ENCODE data around the gene KYNU.
"Not testable (repeated sequence)": the region's sequence is repeated elsewhere in the genome, so short reads cannot be mapped to it uniquely, and the experiment has no call there.

KYNU gene

DNA sequence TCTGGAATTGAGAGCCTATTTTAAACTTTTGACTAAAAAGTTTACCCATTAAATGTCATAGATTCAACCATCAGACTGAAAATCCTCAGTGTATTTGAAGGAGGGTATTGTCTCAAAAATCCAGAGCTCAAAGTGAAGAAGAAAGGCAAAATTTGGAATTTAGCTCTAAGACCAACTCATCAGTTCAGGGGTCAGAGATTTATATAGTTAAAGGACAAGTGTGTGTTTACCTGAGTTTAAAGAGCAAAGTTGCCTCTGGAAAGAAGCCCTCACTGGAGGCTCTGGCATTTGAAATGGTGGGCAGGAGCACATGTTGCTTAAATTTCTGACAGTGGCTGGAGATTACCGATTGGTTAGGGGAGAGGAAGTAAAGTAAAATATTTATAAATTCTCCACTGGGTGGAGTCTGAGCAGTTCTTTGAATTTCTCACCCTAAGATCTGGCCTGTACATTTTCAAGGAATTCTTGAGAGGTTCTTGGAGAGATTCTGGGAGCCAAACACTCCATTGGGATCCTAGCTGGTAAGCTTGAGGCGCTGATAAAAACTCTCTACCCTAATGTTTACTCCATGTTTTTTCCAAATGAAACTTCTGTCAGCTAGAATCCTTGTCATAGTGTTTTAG is at the start of gene KYNU:
KYNU (plus strand) TSS at position 449 of the 623 bp plus-strand sequence. CDS start 7,704 bp downstream, outside the sequence.
- DNase-seq, result no peak

DNA sequence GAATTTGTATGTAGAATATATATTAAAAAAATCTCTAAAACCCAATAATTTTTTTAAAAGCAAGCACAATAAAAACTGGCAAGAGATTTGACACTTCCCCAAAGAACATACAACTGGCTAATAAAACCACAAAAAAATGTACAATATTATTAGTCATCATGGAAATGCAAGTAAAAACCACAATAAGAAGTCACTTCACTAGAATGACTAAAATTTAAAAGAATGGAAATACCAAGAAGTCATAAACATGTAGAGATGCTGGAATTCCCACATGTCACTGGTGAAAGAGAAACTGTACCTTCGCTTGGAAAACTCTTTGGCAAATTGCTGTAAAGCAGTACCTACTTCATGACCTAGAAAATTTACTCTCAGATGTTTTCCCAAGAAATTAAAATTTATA is 43.4 kb upstream of the KYNU start:
- DNase-seq, result no peak

DNA sequence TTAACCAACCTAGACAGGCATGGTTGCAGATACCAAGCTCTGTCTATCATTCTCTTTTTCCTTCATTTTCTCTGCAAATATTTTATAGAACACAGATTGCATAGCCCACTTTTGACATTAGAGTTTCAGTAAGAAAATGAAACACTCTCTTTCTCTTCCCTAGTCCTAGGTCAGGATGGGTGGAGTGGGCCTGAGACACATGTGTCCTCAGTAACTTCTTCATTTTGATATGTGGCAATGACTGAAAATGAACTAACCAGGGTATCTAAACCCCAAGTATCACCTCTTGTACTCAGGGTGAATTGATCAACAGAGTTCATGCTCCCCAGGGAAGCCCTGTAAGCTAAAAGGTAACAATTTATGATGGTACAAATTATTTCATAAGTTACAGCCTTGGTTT is 37.0 kb upstream of the KYNU start:
- no peak for DNase-seq

DNA sequence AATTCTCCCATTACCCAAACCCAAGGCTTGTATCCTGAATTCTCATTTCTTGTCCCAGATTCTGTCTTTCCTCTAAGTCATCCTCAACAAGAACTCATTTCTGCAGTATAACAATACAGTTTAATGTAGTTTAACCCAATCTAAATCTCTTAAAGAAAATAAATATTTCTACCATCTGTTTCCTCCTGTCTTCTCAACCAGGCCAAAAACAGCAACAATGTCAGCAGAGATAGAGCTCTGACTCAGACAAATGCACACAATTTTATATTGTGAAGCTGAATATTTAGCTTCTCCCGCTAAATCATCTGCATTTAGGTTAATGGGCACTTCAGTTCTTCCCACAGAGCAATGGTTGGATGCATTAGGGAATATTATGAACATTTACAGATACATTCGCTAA is 35.7 kb upstream of the KYNU start:
- DNase-seq, result no peak

DNA sequence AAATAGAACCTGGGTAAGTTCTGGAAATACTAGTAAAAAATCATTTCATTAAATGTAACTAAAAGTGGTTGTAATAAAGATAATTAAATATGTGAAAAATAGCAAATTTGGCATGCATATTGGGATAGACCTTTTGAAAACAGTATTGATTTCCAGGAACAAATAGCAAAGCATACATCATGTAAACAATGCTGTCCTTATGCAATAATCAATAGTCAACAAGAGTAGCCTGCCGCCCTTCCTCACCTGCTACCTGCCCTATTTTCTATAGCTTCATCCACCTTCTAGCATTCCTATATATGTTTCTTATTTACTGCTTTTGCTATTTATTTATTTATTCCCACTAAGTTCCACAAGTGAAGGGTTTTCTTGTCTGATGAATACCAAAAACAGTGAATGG is 35.1 kb upstream of the KYNU start:
- no peak for DNase-seq

DNA sequence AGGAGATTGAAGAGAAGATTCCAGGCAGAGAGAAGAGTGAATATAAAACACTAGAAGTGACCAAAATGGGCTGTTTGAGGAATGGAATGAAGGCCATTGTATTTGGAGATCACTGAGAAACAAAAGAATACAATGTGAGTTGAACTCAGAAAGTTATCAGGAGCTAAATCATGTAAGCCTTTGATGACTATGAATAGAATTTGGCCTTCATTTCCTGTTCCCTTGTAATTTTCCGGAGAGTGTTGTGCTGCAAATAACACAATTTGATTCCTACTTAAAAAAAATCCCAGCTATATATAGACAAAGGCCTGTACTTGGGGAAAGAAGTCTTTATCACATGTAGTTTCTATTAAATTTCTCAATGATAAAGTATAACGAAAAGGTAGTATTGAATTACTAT is 33.7 kb upstream of the KYNU start:
- DNase-seq, result no peak

DNA sequence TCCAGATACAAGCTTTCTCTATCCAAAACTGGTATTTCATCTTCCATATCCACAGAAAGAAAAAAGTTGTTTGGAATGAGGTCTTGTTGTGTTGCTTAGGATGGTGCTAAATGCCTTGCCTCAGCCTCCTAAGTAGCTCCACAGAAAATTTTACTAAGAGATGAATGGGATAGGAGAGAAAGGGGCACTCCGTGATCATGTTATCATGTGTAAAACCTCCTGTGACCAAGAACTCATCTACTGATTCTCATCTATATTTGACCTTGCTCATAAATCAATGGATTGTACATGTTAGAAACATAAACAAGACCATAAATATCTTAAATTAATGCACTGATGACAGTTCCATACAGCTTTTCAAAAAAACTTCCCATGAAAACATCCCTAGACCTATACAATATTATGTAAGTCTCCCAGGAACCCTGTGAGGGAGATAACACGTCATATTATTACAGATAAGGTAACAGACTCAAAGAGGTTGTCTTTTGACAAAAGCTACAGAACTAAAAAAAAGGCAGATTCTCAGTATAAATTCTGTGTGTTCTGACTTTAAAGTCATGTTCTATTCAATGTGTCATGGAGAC is 29.3 kb upstream of the KYNU start:
- DNase-seq, result no peak

DNA sequence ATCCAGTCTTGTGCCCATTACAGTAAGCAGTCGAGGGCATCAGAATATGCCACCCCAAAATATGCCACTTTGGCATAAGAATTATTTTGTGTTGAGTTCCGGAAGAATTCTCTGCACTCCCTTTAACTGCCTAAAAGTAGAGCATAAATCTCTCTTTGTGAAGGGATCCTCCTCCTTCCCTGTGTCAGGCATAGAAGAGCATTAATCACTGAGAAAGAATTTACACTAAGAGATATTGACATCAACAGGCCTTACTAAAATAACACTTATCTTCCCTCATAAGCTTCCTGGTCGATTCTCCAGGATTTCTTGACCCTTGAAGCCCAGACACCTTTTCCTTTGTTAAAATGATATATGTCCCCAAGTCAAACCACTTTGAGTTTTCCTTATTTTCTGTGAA is 27.6 kb upstream of the KYNU start:
- no peak for DNase-seq

DNA sequence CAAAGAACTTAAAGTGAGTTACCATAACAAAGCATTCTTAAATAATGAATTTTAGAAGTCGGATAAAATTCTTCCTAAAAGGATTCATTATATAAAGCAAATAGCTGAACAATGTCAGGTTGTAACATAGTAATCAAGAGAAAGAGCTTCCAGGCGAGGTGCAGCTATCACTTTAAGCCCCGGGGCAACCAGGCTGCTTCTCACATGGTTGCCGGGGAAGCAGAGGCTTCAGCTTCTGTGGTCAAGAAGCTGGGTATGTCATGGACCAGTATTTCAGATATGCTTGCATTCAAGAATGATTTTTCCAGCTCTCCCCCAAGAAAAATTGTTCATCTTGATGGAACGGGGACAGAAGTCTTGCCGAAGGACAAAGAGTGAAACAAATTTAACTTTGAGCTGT is 23.6 kb upstream of the KYNU start:
- DNase-seq, result no peak

DNA sequence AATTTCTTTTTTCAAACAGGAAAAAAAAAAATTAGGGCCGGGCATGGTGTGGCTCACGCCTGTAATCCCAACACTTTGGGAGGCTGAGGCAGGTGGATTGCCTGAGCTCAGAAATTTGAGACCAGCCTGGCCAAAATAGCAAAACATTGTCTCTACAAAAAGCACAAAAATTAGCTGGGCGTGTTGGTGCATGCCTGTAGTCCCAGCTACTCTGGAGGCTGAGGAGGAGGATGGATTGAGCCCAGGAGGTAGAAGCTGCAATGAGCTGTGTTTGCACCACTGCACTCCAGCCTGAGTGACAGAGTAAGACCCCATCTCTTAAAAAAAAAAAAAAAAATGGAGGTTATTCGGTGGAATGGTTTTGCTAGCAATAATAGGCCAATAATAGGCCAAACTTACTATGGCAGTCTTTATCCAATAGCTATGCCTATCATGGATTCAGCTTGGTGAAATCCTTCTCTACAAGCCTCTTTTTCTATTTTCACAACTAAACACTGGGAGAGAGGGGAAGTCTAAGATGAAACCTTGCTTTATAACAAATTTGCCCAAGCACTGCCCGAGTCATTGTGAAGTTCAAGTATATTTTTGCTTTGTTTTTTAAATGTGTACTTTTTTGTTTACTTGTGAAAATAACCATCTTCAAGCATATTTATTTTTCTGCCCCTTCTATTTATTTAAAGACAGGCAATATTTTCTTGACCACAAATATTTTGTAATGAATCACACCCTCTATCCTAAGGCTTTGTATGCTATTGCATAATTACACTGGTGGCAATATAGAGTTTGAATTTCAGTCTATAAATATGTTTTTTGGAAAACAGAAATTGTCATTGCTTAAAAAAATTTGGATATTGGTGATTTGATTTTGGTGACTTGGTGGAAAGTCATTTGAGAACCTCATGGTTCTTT is 20.0 kb upstream of the KYNU start:
- no peak for DNase-seq

DNA sequence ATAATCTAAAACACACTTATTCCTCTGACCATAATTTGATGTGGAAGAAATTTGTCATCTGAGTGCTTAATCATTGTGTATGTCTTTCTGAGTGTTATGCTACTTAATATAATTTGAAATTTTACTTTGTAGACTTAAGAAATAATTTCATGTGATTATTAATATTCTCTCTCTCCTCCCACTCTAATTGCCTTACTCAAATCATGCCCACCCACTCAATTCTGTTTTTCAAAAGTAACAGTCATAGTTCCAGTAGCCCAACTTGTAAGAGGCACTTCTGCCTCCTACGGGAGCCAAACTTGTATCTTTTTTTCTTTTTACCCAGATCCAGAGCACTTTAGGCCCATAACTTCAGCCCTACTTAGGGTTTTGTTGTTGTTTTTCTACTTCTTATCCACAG is 18.5 kb upstream of the KYNU start:
- DNase-seq, result no peak

DNA sequence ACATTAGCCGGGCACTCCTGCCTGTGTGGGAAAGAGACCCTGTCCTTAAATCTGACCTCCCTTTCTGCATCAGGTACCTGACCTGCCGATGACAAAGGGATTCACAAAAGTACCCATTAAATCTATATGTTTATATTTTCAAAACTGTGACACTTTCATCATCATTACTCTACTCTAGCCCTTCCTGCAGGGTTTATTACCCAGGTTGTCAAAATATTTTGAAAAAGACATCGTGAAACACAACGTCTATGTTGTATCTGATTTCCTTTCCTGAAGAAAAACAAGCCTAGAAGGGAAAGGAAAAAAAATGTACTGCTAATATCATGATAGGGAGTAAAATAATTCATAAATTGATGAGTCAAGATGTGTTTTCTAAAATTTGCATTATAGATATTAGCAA is 15.2 kb upstream of the KYNU start:
- DNase-seq, result no peak

DNA sequence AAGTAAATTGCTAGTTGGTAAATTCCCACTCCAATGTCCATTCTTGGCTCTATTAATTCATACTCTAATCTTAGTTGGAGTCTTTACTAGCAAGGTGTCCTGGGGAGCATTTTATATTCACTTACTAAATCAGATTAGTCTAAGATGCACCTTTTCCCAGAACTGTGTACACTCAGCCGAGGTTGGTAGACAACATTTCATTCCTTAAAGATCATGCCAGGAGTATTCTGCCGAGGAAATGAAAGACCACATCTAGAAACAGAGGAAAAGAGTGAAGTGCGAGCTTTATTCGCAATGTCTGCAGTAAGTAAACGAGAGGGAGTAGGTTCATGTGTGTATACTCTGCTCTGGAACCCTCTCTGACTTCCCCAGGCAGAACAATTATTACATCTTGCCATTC is 14.6 kb upstream of the KYNU start:
- DNase-seq, result no peak

DNA sequence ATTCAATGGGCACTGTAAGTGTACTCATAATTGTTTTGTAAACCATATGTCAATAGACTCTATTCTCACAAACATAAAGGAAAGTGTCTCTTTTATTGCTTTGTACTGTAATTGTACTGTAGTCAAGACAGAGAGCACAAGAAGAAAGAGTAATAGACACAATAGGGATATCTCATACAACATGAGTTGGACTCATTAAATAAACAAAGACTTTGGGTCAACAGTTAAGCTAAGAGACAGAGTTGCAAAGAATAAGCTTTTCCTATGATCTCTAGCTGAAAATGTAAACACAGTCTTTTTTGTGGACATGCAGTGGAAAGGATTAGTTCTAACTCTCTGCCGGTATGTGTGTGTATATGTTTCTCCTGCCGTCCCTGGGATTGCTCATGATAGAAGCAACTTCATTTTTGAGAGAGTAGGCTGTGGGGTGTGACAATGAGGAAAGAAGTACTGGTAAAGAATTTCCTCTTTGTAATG is 13.9 kb upstream of the KYNU start:
- no peak for DNase-seq

DNA sequence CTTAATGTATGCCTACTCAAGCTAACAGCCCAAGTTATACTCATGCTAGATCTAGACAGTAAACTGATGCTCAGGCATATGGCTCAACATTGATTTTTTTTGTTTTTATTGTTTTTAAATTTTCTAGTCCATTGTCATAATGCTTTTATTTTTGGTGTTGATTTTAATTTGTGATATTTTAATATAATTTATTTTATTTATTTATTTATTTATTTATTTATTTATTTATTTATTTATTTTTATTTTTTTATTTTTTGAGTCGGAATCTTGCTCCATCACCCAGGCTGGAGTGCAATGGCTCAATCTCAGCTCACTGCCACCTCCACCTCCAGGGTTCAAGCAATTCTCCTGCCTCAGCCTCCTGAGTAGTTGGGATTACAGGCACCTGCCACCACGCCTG is 12.9 kb upstream of the KYNU start:
- not testable (repeated sequence) for DNase-seq

DNA sequence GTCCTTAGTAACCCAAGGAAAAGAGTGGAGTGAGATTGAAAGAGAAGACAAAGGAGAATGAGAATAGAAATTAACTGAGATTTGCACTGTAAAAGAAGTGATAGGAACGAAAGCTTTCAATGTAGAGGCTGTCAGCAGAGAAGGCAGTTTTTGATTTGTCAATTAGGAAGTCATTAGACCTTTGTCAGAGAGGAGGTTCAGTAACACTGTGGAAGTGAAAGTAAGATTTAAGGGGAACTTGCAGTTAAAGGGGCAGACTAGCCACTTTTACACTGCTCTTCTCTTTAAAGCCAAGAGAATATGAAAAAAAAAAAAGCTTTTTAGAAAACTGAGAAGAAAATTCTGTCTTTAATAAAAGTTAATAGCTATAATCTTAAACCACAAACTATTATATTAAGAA is 11.5 kb upstream of the KYNU start:
- no peak for DNase-seq

DNA sequence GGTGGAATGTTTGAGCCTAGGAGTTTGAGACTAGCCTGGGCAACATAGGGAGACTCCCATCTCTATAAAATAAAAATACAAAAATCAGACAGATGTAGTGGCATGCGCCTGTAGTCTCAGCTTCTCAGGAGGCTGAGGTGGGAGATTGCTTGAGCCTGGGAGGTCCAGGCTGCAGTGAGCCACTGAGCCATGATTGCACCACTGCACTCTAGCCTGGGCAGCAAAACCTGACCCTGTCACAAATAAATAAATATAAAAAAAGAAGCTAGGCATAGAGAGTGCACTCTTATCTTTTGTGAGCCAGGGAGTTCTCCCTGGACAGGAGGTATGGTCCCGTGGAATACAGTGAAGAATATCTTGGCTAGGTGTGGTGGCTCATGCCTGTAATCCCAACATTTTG is 11.0 kb upstream of the KYNU start:
- DNase-seq, result no peak

DNA sequence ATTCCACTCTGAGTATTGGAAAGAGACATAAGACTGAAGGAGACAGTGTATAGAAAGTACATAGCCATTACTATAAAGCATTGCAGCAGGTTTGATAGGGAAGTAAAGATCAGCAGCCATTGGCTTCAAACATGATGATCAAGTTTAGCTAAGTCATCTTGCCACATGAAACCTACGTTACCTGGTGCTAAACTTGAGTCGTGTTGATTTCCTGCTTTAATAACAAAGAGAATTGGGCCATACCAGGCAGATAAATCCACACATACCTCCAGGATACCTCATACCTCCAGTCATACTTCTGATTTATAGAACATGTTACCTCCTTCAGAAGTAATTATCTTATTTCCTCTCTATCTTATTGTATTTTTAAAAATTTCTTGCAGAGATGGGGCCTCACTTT is 10.3 kb upstream of the KYNU start:
- DNase-seq, result no peak

DNA sequence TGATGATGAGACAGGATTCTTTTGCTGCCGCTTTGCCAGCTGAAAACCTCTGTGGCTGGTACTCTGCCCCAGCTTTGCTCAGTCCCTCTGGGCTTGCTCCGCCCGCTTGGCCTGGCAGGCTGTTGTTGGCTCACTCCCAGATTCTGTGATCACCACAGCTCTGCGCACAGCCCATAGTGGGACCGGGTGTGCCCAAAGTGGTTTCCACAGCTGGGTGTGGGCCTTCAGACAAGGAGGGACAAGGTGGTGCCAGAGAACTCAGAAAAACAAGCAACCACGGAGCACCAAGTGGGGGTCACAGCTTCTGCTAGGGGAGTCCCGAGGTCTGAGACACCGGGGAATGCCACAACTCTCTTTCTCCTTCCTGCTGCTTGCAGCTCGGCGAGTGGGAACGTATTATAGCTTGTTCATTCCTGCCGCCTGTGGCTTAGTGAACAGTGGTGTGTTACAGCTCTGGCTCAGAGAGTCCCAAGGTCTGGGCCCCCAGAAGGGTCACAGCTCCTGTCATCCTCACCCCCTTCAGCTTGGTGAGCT is 9.2 kb upstream of the KYNU start:
- no peak for DNase-seq

DNA sequence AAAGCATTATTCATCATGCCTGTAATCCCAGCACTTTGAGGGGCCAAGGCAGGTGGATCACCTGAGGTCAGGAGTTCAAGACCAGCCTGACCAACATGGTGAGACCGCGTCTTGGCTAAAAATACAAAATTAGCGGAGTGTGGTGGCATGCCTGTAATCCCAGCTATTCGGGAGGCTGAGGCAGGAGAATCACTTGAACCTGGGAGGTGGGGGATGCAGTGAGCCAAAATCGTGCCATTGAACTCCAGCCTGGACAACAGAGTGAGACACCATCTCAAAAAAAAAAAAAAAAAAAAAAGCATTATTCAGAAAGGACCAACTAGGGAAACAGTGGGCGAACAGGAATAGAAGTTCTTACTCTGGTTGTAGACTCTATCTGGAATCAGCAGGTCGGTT is 8.4 kb upstream of the KYNU start:
- DNase-seq, result not testable (repeated sequence)

DNA sequence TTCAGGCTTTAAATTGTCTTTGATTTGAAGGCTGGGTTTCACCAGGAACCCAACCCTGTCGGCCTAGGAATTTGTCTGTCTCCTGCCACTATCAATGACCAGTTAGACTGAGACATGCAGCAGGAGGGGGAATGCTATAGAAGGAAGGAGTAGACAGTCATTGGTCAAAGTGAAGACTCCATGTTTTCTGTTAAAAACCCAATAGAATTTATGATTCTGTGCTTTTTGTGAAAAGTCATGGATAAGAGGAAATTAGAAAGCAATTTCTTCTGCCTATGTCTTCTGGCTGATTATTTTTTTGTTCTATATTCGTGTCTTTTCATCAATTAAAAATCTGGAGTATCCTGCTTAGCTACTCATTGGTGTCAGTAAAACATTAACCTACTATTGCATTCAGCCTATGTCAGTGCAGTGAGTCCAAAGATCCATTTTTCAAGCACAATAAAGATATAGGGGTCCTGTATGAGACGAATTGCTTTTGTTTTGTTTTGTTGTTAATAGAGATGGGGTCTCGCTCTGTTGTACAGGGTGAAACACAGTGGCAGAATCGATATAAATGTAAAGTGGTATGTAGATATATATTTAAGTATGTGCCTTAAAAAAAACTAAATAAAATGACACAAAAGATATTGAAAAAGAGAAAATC is 7.9 kb upstream of the KYNU start:
- DNase-seq, result no peak

DNA sequence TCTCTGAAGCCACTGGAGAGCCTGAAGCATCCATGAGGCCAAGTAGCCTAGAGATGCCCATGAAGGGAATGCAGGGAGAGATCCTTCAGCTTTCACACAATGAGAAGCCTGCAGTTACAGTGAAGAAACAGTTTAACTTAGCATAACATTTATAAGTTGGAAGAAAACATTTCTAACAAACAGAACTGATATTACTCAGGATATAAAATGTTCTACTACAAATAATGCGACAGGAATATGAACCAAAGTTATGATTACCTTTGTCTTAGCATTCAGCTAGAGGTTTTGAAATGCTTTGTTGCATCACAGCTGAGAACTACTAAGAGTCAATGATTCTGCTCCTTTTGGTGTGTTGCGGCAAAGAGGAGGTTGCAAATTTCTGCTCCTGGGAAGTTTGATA is 6.9 kb upstream of the KYNU start:
- no peak for DNase-seq

DNA sequence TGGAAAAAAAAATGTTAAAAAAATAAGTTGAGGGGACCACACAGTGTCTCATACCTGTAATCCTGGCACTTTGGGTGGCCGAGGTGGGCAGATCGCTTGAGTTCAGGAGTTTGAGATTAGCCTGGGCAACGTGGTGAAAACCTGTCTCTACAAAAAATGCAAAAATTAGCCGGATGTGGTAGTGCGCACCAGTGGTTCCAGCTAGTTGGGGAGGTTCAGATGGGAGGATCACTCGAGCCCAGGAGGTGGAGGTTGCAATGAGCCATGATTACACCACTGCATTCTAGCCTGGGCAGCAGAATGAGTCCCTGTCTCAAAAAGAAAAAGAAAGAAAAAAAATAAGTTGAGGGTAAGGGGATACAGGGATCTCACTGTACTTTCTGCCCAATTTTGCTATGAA is 6.1 kb upstream of the KYNU start:
- DNase-seq, result no peak
